HEK293T (cell line): ENCODE data around the gene RNF180.

Experiments
- TARDBP ChIP-seq: fragments of 450-650 bp; IDR thresholded peaks from 2 replicates; pipeline ENCODE4 v1.6.1; 2016
- ZNF384 ChIP-seq: fragments of 450-650 bp; IDR thresholded peaks from 2 replicates; pipeline ENCODE4 v1.6.1; 2016

- TF ChIP-seq ZNF384, result no peak
- TF ChIP-seq TARDBP, result no peak
Observed at GRCh38 chr5:64260756-64261155, 95.1 kb downstream of the RNF180 start.
